ENCODE measurements around the gene SLC5A5.

The SLC5A5 gene

DNA sequence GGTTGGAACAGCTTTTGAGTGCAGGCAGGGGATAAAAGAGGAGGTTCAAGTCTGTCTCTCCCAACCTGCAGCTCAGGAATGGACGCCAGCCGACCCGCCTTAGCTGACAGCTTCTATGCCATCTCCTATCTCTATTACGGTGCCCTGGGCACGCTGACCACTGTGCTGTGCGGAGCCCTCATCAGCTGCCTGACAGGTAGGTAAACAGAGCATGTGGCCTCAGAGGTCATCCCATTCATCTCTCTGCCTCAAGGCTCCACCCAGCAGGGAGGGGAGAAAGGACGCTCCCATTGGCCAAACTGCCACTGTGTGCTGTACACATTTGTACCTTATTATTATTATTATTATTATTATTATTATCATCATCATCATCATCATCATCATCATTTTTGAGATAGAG is 16.5 kb downstream of the SLC5A5 start:
- H3K27me3 ChIP-seq (ENCODE audit: insufficient read depth, insufficient read length), result no peaks in the 10 kb centered on the region
- no peaks in the 10 kb centered on the region; the same call in 1 of the 2 replicates for H3K9me3 ChIP-seq (ENCODE audit: insufficient read depth, low read length)
- H3K4me3 ChIP-seq (ENCODE audit: insufficient read length, low read depth), result no peak overlapping the region
- peaks cover 3% of the 10 kb centered on the region for H3K4me1 ChIP-seq (ENCODE audit: insufficient read depth, insufficient read length)
- TF ChIP-seq ZNF274 (IDR thresholded peaks at IDR 0.05; ENCODE audit: low read depth, low read length), result no peak
- no peak overlapping the region for H3K9ac ChIP-seq (ENCODE audit: insufficient read length, low read depth)
- H3K36me3 ChIP-seq (ENCODE audit: insufficient read depth, insufficient read length, low read length), result no peaks in the 10 kb centered on the region
- no peak for DNase-seq (ENCODE audit: low read depth, low spot score)

DNA sequence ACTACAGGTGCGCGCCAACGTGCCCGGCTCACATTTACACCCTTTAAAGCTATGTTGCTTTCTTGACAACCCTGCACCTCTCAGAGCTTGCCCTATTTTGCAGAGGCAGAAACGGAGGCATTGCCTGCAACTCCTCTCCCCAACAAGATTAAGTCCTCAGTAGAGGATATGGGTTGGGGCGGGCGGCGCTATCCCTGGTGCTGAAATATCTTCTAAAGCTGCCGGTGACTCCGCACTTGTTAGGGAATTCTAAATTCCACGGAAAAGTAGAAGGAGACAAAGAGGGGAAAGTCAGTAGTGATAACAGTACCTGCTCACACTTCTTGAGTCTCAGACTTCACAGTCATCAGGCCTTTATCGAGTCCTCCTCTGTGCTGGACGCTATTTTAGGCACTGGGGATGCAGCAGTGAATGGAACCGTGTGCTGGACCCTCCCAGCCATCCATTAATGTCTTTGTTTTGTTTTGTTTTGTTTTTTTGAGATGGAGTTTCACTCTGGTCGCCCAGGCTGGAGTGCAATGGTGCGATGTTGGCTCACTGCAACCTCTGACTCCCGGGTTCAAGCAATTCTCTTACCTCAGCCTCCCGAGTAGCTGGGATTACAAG is 18.0 kb downstream of the SLC5A5 start:
- TF ChIP-seq YY1 (IDR thresholded peaks at IDR 0.05; ENCODE audit: insufficient read depth, insufficient read length) (no peak), ZNF274 (IDR thresholded peaks at IDR 0.05; ENCODE audit: low read depth, low read length) (no peak), SUZ12 (IDR thresholded peaks at IDR 0.05; ENCODE audit: extremely low read depth, insufficient read depth, insufficient read length) (no peak)
- no peaks in the 10 kb centered on the region for H3K36me3 ChIP-seq (ENCODE audit: insufficient read depth, insufficient read length, low read length)
- H3K4me3 ChIP-seq (ENCODE audit: insufficient read length, low read depth), result no peak overlapping the region
- H3K27me3 ChIP-seq (ENCODE audit: insufficient read depth, insufficient read length), result no peaks in the 10 kb centered on the region
- H3K9ac ChIP-seq (ENCODE audit: insufficient read length, low read depth), result no peak overlapping the region
- DNase-seq (ENCODE audit: low read depth, low spot score), result no peak
- no peaks in the 10 kb centered on the region for H3K9me3 ChIP-seq (ENCODE audit: insufficient read depth, low read length)
- no peaks in the 10 kb centered on the region for H3K4me1 ChIP-seq (ENCODE audit: insufficient read depth, insufficient read length)

DNA sequence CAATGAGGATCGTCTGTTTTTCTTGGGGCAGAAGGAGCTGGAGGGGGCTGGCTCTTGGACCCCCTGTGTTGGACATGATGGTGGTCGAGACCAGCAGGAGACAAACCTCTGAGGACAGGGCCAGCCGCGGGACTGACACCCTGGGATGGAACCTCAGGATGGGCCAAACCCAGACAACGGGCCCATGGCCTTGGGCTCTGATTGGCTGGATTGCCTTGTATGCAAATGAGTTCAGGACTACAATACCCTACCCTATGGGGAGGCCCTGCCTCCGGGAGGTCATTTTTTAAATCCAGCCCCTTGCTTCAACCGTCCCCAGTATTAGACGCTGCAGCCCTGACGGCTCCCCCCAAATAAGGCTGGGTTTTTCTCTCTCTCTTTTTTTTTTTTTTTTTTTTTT is 22.0 kb downstream of the SLC5A5 start:
- Histone ChIP-seq H3K4me3 (ENCODE audit: insufficient read length, low read depth) (no peak overlapping the region), H3K9ac (ENCODE audit: insufficient read length, low read depth) (no peak overlapping the region), H3K4me1 (ENCODE audit: insufficient read depth, insufficient read length) (no peaks in the 10 kb centered on the region), H3K9me3 (ENCODE audit: insufficient read depth, low read length) (no peaks in the 10 kb centered on the region), H3K36me3 (ENCODE audit: insufficient read depth, insufficient read length, low read length) (no peaks in the 10 kb centered on the region), H3K27me3 (ENCODE audit: insufficient read depth, insufficient read length) (no peaks in the 10 kb centered on the region)
- no peak for TF ChIP-seq ZNF274 (IDR thresholded peaks at IDR 0.05; ENCODE audit: low read depth, low read length)
- TF ChIP-seq YY1 (IDR thresholded peaks at IDR 0.05; ENCODE audit: insufficient read depth, insufficient read length), result no peak
- no peak for TF ChIP-seq SUZ12 (IDR thresholded peaks at IDR 0.05; ENCODE audit: extremely low read depth, insufficient read depth, insufficient read length)
- no peak for DNase-seq (ENCODE audit: low read depth, low spot score)

DNA sequence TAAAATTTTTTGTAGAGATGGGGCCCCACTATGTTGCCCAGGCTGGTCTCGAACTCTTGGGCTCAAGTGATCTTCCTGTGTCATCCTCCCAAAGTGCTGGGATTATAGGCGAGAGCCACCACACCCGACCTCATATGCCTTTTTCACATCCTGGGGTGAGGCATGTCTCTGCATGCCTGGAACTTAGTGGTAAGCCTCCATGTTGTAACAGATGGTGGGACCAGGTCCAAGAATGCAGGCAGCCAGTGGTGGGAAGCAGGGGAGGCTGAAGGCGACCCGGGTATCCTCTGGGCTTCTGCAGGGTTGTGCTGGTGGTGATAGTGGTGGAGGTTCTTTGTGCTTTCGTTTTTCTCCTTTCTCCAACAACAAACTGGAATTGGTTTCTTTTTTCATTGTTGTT is 31.0 kb downstream of the SLC5A5 start:
- Histone ChIP-seq H3K27me3 (ENCODE audit: insufficient read depth, insufficient read length) (no peaks in the 10 kb centered on the region), H3K9ac (ENCODE audit: insufficient read length, low read depth) (no peak overlapping the region)

DNA sequence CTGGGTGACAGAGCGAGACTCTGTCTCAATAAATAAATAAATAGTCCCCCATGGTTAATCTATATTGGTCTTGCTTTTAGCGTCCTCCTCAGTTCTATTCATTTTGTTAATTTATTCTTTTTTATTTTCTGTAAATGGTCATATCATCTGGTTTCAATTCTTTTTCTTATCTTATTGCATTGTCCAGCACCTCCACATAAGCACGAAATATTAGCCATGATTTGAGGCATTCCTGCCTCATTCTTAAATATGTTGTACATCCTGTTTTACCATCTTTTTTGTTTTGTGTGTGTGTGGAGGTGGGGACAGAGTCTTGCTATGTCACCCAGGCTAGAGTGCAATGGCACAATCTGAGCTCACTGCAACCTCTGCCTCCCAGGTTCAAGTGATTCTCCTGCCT is 36.5 kb downstream of the SLC5A5 start:
- H3K36me3 ChIP-seq (ENCODE audit: insufficient read depth, insufficient read length, low read length), result no peaks in the 10 kb centered on the region
- no peaks in the 10 kb centered on the region for H3K4me1 ChIP-seq (ENCODE audit: insufficient read depth, insufficient read length)
- H3K4me3 ChIP-seq (ENCODE audit: insufficient read length, low read depth), result no peak overlapping the region
- H3K9ac ChIP-seq (ENCODE audit: insufficient read length, low read depth), result no peak overlapping the region
- H3K27me3 ChIP-seq (ENCODE audit: insufficient read depth, insufficient read length), result no peaks in the 10 kb centered on the region
- no peak for DNase-seq (ENCODE audit: low read depth, low spot score)
- peaks cover 15% of the 10 kb centered on the region for H3K9me3 ChIP-seq (ENCODE audit: insufficient read depth, low read length)
- TF ChIP-seq SUZ12 (IDR thresholded peaks at IDR 0.05; ENCODE audit: extremely low read depth, insufficient read depth, insufficient read length), result no peak
- TF ChIP-seq YY1 (IDR thresholded peaks at IDR 0.05; ENCODE audit: insufficient read depth, insufficient read length), result no peak
- TF ChIP-seq ZNF274 (IDR thresholded peaks at IDR 0.05; ENCODE audit: low read depth, low read length), result no peak

More for the DNA sequence above, 31.0 kb downstream of the SLC5A5 start:
- H3K4me1 ChIP-seq (ENCODE audit: insufficient read depth, insufficient read length), result no peaks in the 10 kb centered on the region
- TF ChIP-seq YY1 (IDR thresholded peaks at IDR 0.05; ENCODE audit: insufficient read depth, insufficient read length) (no peak), ZNF274 (IDR thresholded peaks at IDR 0.05; ENCODE audit: low read depth, low read length) (no peak), SUZ12 (IDR thresholded peaks at IDR 0.05; ENCODE audit: extremely low read depth, insufficient read depth, insufficient read length) (no peak)
- no peak overlapping the region for H3K4me3 ChIP-seq (ENCODE audit: insufficient read length, low read depth)
- H3K9me3 ChIP-seq (ENCODE audit: insufficient read depth, low read length), result peaks cover 24% of the 10 kb centered on the region
- no peak for DNase-seq (ENCODE audit: low read depth, low spot score)
- H3K36me3 ChIP-seq (ENCODE audit: insufficient read depth, insufficient read length, low read length), result no peaks in the 10 kb centered on the region

DNA sequence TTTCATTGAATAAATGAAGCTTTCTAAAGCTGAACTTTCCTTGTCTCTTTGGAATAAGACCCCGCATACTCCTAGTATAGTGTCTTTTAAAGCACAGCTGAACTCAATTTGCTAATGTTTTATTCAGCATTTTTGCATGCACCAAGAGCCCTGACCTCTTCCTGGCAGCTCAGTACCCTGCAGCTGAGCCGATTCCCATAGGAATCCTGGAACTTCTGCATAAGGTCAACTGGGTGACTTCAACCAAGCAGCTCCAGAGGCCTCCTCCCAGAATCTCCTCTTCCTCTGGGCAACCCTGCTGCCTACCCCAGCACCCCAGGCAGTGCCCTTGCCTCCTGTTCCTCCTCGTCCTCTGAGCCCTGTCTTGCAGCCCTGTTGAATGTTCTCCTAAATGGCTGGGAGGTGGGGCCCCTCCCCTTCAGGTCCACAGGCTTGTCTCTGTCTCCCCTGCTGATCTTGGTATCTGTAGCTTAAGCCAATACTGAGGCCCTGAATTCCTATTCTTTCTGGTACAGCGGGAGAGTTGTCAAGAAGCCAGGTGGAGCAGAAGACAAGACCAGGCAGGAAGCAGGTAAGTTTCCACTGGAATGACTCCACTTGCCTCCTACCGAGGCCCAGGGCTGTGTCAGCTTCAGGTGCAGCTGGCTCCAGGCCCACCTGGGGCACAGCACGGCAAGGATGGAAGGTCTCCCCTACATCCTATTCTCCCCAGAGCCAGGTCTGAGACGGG is 37.4 kb downstream of the SLC5A5 start:
- no peaks in the 10 kb centered on the region for H3K27me3 ChIP-seq (ENCODE audit: insufficient read depth, insufficient read length)
- peak; percentile 65 for DNase-seq (ENCODE audit: low read depth, low spot score)
- peak overlapping the region; percentile 23 for H3K9ac ChIP-seq (ENCODE audit: insufficient read length, low read depth)
- H3K9me3 ChIP-seq (ENCODE audit: insufficient read depth, low read length), result peaks cover 19% of the 10 kb centered on the region
- no peaks in the 10 kb centered on the region for H3K36me3 ChIP-seq (ENCODE audit: insufficient read depth, insufficient read length, low read length)
- H3K4me1 ChIP-seq (ENCODE audit: insufficient read depth, insufficient read length), result no peaks in the 10 kb centered on the region
- H3K4me3 ChIP-seq (ENCODE audit: insufficient read length, low read depth), result no peak overlapping the region
- TF ChIP-seq ZNF274 (IDR thresholded peaks at IDR 0.05; ENCODE audit: low read depth, low read length), result no peak
- TF ChIP-seq YY1 (IDR thresholded peaks at IDR 0.05; ENCODE audit: insufficient read depth, insufficient read length), result no peak
- TF ChIP-seq SUZ12 (IDR thresholded peaks at IDR 0.05; ENCODE audit: extremely low read depth, insufficient read depth, insufficient read length), result no peak

DNA sequence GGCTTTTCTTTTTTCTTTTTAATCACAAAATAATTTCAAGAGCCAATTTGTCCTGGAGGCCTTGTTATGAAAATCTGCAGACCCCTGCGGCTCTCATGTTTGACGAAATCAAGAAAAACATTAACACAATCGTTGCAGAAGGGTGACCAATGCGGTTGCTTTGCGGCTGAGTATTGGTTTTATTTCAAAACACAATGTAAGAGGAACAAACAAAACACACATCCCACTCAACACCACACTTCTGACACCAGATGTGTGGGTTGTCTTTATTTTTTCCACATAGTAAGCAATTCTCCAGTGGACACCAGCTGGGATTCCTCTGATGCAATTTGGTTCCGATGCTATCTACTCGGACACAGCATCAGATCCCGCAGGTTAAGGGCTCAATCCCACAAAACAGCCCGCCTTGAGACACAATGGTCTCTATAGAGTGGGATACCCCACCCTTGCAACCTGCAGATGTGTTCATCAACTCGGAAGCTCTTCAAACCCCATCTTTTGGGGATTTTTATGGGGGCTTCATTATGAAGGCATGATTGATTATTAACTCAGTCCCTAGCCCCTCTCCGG is 39.1 kb downstream of the SLC5A5 start:
- no peaks in the 10 kb centered on the region for H3K4me1 ChIP-seq (ENCODE audit: insufficient read depth, insufficient read length)
- H3K9me3 ChIP-seq (ENCODE audit: insufficient read depth, low read length), result peaks cover 19% of the 10 kb centered on the region
- no peak for DNase-seq (ENCODE audit: low read depth, low spot score)
- no peak for TF ChIP-seq ZNF274 (IDR thresholded peaks at IDR 0.05; ENCODE audit: low read depth, low read length)
- no peak for TF ChIP-seq YY1 (IDR thresholded peaks at IDR 0.05; ENCODE audit: insufficient read depth, insufficient read length)
- TF ChIP-seq SUZ12 (IDR thresholded peaks at IDR 0.05; ENCODE audit: extremely low read depth, insufficient read depth, insufficient read length), result no peak
- H3K9ac ChIP-seq (ENCODE audit: insufficient read length, low read depth), result no peak overlapping the region
- H3K4me3 ChIP-seq (ENCODE audit: insufficient read length, low read depth), result no peak overlapping the region
- H3K27me3 ChIP-seq (ENCODE audit: insufficient read depth, insufficient read length), result no peaks in the 10 kb centered on the region
- H3K36me3 ChIP-seq (ENCODE audit: insufficient read depth, insufficient read length, low read length), result no peaks in the 10 kb centered on the region
